Mucosa of stomach (tissue), 1 donor: ENCODE results near the gene NUDT3.

ENCODE experiments used
- H3K27me3 ChIP-seq: one replicate; pipeline ENCODE4 v1.7.0; 2013; ENCODE audit warnings: mild to moderate bottlenecking, low read length; ENCODE audit not compliant: control insufficient read depth, insufficient read depth
- H3K36me3 ChIP-seq: one replicate; pipeline ENCODE4 v1.7.0; 2013; ENCODE audit warnings: low read length; ENCODE audit not compliant: control insufficient read depth, insufficient read depth
- H3K4me1 ChIP-seq: one replicate; pipeline ENCODE4 v1.7.0; 2013; ENCODE audit warnings: mild to moderate bottlenecking, low read length; ENCODE audit not compliant: control insufficient read depth, insufficient read depth
- H3K4me3 ChIP-seq: one replicate; pipeline ENCODE4 v1.7.0; 2013; ENCODE audit warnings: low read length
- H3K9ac ChIP-seq: one replicate; pipeline ENCODE4 v1.7.0; 2013; ENCODE audit warnings: mild to moderate bottlenecking, low read length, moderate library complexity
- H3K9me3 ChIP-seq: one replicate; pipeline ENCODE4 v1.7.0; 2013; ENCODE audit warnings: mild to moderate bottlenecking, low read length, moderate library complexity; ENCODE audit not compliant: control insufficient read depth
- donor health status: Pancreatic carcinoma.

Gene NUDT3

DNA sequence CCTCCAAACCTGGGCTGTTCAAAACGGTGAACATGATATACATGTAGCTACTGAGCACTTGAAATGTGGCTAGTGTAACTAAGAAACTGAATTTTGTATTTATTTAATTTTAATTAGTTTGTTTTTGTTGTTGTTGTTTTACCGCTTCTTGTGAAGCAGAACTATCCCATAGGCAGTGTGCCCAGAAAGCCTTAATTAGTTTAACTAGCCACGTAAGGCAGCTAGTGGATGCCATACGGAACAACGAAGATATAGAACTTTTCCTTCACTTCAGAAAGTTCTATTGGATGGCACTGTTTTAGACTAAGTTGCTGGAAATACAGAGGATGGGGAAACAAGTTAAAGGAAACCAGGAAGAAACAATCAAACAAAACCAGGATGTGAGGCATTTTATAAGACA, 70.6 kb downstream of the NUDT3 start:
- Histone ChIP-seq H3K9me3 (no peaks in the 10 kb centered on the region), H3K36me3 (no peaks in the 10 kb centered on the region), H3K4me3 (no peak overlapping the region), H3K27me3 (no peaks in the 10 kb centered on the region), H3K4me1 (peaks cover 18% of the 10 kb centered on the region), H3K9ac (no peak overlapping the region)

DNA sequence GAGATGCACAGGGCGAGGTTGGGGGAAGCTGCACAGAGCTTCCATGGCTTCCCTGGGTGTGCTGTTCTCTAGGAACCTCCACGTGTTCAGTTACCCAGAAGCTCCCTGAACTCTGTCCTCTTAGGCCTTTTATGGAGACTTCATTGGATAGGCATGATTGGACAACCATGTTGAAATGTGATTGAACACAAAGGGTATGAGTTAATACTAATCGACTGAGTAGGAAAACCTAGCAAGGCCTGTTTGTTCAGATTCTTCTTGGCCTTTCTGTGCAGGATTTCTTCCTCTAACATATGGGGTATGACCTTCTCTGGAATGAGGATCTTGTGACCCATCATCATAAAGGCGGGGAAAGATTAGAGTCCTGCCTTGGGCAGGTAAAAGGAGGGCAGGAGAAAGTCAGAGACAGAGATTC, 73.0 kb downstream of the NUDT3 start:
- H3K4me1 ChIP-seq, result peaks cover 18% of the 10 kb centered on the region
- no peak overlapping the region for H3K9ac ChIP-seq
- H3K4me3 ChIP-seq, result no peak overlapping the region
- no peaks in the 10 kb centered on the region for H3K9me3 ChIP-seq
- H3K36me3 ChIP-seq, result no peaks in the 10 kb centered on the region
- H3K27me3 ChIP-seq, result no peaks in the 10 kb centered on the region

DNA sequence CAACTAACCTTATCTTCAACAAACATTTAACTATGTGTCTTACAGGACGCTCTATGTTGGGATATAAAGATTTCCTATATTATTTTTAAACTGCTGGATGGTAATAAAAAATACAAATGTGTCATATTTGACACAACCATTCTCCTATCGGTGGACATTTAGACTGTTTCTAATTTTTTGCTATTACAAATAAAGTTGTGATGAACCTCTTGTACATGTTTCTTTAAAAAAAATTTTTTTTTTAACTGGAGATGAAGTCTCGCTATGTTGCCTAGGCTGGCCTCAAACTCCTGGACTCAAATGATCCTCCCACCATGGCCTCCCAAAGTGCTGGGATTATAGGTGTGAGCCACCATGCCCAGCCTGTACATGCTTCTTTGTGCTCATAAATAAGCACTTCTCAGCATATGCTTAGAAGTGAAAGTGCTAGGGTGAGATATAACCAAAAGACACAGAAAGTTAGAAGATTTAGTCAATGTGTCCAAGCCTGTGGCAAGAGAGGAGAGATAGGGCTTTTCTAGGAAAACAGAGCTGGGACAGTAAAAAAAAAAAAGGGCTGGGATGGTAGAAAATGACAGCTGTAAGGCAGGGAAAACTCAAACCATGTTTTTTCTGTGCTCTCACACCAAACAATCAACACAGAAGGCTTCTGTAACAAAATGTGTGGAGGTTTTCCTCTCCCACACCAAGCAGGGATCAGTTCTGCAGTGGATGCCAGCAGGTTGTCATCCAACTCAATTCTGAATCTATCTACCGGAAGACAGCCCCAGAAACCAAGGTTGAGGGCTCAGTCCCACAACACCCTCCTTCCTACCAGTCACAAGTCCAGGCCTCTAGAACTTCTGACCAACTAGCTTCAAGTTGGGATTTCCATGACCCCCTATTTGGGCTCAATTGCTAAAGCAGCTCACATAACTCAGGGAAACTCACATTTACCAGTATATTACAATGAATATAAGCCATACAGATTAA, 73.7 kb downstream of the NUDT3 start:
- no peak overlapping the region for H3K9ac ChIP-seq

DNA sequence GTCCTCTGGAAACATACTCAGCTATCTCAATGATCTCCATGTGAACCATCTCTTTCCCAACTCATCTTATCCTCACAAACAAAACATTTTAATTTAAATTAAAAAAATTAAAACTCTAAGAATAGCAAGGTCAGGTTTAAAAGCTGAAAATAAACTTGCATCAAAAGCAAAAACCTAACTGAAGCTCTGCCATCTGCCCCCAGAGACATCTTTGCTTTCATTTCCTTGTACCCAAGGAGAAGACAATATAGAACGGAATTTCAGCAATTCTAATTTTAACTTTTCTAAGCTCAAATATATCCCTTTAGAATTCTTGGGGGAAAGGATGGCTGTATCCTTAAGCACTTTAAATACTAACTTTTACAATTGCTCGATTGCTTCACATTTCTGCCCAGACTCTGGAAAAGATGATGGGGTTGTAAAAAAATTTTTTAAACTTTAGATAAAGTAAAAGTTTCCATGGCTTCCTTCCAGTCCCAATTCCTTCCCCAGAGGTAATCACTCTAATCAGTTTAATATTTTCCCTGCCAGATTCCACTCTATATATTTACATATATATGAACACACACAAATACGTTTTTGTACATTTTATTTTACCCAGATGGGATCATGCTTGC, 74.5 kb downstream of the NUDT3 start:
- Histone ChIP-seq H3K36me3 (no peaks in the 10 kb centered on the region), H3K4me1 (peaks cover 18% of the 10 kb centered on the region), H3K9ac (no peak overlapping the region), H3K9me3 (no peaks in the 10 kb centered on the region), H3K27me3 (no peaks in the 10 kb centered on the region), H3K4me3 (no peak overlapping the region)

More for the DNA sequence above, 73.7 kb downstream of the NUDT3 start:
- Histone ChIP-seq H3K9me3 (no peaks in the 10 kb centered on the region), H3K4me1 (peaks cover 18% of the 10 kb centered on the region), H3K27me3 (no peaks in the 10 kb centered on the region), H3K36me3 (no peaks in the 10 kb centered on the region), H3K4me3 (no peak overlapping the region)

DNA sequence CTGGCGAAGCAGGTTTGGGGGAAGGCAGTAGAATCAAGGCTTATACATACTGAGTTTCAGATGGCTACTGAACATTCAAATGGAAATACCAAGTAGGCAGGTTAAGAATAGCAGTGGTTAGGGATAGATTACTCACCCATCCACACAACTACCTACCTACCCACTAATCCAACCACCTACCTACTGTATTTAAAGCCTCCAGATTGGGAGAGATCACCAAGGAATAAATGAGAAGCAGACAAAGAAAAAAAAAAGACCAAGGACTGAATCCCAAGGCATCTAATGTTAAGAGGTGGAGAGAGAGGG, 75.3 kb downstream of the NUDT3 start:
- Histone ChIP-seq H3K4me1 (peaks cover 18% of the 10 kb centered on the region), H3K36me3 (no peaks in the 10 kb centered on the region), H3K4me3 (no peak overlapping the region), H3K27me3 (no peaks in the 10 kb centered on the region), H3K9ac (no peak overlapping the region), H3K9me3 (no peaks in the 10 kb centered on the region)

DNA sequence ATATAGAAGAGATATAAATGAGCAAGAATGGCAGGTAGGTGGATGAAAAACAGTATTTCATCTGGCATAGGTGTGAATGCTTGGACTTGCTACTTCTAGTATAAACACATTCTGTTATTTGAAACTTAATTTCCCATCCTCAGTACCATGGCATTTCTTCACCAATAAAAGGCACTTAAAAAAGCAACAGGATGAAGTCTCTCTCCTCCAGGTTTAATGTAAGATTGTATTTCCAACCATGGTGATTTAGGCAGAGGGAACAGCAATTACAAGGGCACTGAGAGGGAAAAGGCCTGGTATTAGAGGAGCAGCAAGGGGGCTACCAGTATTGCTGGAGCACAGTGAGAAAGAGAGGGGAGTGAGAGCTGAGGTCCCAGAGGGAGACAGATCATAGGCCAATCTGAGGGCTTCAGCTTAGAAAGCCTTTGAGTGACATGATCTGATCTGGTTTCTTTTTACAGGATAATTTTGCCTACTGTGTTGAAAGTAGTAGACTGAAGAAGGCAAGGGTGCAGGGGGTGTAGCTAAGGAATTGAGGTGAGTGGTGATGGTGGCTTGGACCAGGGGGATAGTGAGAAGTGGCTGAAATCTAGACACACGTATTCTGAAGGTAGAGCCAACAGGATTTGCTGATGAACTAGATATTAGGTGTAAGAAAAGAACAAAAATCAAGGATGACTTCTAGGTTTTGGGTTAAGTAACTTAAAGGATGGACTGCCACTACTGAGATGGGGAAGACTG, 75.9 kb downstream of the NUDT3 start:
- no peaks in the 10 kb centered on the region for H3K9me3 ChIP-seq
- no peaks in the 10 kb centered on the region for H3K27me3 ChIP-seq
- peaks cover 18% of the 10 kb centered on the region for H3K4me1 ChIP-seq
- no peak overlapping the region for H3K9ac ChIP-seq
- H3K36me3 ChIP-seq, result no peaks in the 10 kb centered on the region
- no peak overlapping the region for H3K4me3 ChIP-seq

DNA sequence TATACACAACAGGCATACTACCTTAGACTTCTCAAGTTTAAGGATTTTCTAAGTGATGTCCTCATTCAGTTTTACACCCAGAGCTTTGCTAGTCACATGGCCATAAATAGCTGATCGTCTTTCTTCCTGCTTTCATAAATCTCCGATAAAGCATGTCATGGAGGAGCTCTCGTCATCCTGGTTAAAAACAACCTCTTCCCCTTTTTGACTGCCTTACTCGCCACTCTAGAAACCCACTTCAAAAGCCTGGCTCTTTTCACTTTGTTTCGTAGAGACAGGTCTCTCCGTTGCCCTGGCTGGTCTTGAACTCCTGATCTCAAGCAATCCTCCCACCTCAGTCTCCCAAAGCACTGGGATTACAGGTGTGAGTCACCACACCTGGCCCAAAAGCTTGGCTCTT, 76.7 kb downstream of the NUDT3 start:
- Histone ChIP-seq H3K4me1 (peaks cover 18% of the 10 kb centered on the region), H3K4me3 (no peak overlapping the region), H3K36me3 (no peaks in the 10 kb centered on the region), H3K27me3 (no peaks in the 10 kb centered on the region), H3K9me3 (no peaks in the 10 kb centered on the region), H3K9ac (no peak overlapping the region)

DNA sequence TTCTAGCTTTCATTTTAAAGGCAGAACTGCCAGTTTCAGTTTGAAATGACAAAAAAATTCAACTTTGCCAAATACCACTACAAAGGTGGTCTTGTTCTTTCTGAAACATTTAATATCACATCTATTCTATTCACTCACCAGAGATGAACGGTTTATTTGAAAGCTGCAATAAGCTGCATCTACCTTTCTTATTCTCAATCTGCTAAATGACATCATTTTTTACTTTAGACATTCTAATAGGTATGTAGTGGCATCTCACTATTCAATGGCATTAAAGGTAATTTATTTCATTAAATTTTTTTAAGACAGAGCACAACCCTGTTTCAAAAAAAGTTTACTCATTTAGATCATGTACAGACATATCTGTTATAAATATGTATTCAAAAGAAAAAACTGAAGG, 77.2 kb downstream of the NUDT3 start:
- Histone ChIP-seq H3K36me3 (no peaks in the 10 kb centered on the region), H3K4me3 (no peak overlapping the region), H3K9me3 (no peaks in the 10 kb centered on the region), H3K4me1 (peaks cover 18% of the 10 kb centered on the region), H3K27me3 (no peaks in the 10 kb centered on the region), H3K9ac (no peak overlapping the region)

DNA sequence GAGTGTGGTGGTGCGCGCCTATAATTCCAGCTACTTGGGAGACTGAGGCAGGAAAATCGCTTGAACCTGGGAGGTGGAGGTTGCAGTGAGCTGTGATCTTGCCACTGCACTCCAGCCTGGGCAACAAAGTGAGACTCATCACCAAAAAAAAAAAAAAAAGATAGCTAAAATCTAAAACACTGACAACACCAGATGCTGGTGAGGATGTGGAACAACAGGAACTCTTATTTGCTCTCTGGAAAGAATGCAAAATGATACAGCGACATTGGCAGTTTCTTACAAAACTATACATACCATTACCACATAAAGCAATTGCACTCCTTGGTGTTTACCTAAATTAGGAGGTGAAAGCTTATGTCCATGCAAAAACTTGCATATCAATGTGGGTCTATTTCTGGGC, 80.2 kb downstream of the NUDT3 start:
- Histone ChIP-seq H3K4me3 (no peak overlapping the region), H3K9me3 (no peaks in the 10 kb centered on the region), H3K9ac (no peak overlapping the region), H3K27me3 (no peaks in the 10 kb centered on the region), H3K4me1 (no peaks in the 10 kb centered on the region), H3K36me3 (no peaks in the 10 kb centered on the region)

DNA sequence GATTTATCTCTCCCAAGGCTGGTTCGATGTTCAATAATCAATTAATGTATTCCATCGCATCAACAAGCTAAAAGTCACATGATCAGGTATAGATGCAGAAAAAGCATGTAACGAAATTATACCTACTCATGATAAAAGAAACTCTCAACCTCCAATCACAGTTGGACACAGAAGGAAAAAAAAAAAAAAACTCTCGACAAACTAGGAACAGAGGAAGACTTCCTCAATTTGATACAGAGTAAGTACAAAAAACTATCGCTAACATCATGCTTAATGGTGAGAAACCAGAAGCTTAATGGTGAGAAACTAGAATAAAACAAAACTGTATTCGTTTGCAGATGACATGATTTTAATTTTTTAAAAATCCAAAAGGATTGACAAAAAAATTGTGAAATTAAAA, 81.7 kb downstream of the NUDT3 start:
- no peak overlapping the region for H3K9ac ChIP-seq
- H3K4me1 ChIP-seq, result no peaks in the 10 kb centered on the region
- H3K9me3 ChIP-seq, result no peaks in the 10 kb centered on the region
- no peaks in the 10 kb centered on the region for H3K36me3 ChIP-seq
- no peak overlapping the region for H3K4me3 ChIP-seq
- H3K27me3 ChIP-seq, result no peaks in the 10 kb centered on the region

DNA sequence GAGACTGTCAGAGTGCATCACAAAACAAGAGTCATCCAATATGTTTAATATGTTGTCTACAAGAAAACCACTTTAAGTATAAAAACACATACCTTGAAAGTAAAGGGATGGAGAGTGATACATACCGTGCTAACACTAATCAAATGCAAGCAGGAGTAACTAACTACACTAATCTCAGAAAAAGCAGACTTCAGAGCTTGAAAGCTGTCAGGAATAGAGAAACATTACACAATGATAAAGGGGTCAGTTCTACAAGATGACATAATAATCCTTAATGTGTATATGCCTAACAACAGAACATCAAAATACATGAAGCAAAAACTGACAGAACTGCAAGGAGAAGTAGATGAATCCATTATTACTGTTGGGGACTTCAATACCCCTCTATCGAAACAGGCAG, 84.0 kb downstream of the NUDT3 start:
- Histone ChIP-seq H3K27me3 (no peaks in the 10 kb centered on the region), H3K4me3 (no peak overlapping the region), H3K9me3 (no peaks in the 10 kb centered on the region), H3K36me3 (no peaks in the 10 kb centered on the region), H3K4me1 (no peaks in the 10 kb centered on the region), H3K9ac (no peak overlapping the region)
